Right forelimb (tissue), 1 donor: ENCODE data around the gene FAIM.

Source experiments
- DNase-seq: peaks from one replicate; pipeline ENCODE4 v3.0.0-alpha.2; 2018

The FAIM gene

DNA sequence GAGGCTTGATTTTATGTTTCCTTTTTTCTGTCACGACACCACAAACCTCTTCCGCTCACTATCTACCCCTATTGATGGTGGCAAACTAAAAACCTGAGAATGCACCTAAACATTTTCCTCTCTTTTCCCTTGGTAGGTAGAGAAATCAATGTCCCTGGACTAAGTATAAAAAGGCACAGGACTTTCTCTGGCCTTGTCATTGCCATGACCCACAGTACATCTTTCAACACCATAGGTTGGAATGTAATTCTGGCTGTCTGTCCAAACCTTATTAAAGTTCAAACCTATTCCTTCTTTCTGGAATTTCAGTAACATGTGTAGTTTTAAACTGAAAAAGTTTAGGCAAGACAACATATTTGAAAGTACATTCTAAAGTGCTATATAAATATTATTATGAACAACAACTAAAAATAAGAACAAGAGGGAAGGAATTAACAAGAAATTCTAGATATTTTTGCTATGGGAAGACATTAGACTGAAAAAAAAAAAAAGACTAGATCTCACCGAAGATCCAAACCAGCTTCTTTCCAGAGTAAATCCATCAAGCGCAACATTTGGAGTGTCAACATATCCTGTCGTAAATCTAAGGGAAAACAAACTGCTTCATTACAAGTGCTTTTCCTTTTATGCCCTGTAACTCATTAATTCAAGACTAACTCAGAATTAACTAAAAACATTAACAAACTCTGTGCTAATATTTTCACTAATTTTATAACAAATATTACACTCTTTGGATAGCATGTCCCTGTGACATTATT lies 73.1 kb downstream of the FAIM start:
- no peak for DNase-seq

DNA sequence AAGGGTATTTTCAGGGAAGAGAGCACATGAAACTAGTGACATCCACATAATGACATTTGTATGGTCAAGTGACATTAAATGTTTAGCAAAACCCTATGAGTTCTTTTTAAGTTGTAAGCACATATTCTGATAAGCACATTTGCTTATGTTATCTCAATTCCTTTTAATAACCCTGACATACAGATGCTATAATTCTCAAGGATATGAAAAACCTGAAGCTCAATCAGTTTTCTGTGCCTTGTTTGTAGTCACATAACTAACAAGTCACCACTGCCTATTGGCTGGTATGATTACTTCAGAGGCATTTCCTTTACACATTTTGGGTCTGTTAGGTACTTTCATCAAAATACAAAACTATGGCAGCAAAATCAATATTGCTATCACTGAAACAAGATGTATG lies 74.1 kb downstream of the FAIM start:
- DNase-seq, result no peak
